T47D (cell line): ENCODE results near the gene FMO5.
"Not testable (repeated sequence)": the region's sequence is repeated elsewhere in the genome, so short reads cannot be mapped to it uniquely, and the experiment has no call there.

ENCODE experiments used
- DNase-seq, 2 experiments: peaks; one replicate each; pipeline versions ENCODE4 v3.0.0 to v3.0.0-alpha.2; 2011 to 2012; ENCODE audit warnings: low read depth in 1 of 2, low spot score in 1 of 2
- JUND ChIP-seq: IDR thresholded peaks from 2 replicates; pipeline ENCODE4 v1.6.1; 2012; ENCODE audit warnings: low read depth
- in situ Hi-C: cut with HindIII; loops from 2 replicates; pipeline ENCODE4 v1.10.0; 2016; ENCODE audit warnings: low sequenced_read_pairs, low pct_unique_long_range_greater_than_20kb

FMO5 gene

GRCh38 chr1:147246044-147246690, 21.0 kb upstream of the FMO5 start:
- no peak for TF ChIP-seq JUND
- in situ Hi-C loops, result no loop called here
- DNase-seq, result no peak

GRCh38 chr1:147245586-147246021, 20.5 kb upstream of the FMO5 start:
- no peak for DNase-seq
- no peak for TF ChIP-seq JUND
- in situ Hi-C loops, result no loop called here

- DNase-seq, result no peak
- TF ChIP-seq JUND, result no peak
- in situ Hi-C loops, result no loop called here
These were observed 20.0 kb upstream of the FMO5 start for GRCh38 chr1:147245129-147245528.

- no peak for DNase-seq
- TF ChIP-seq JUND, result no peak
- in situ Hi-C loops, result no loop called here
These were observed 18.7 kb upstream of the FMO5 start for GRCh38 chr1:147243841-147244240.

- no peak for TF ChIP-seq JUND
- in situ Hi-C loops, result no loop called here
- DNase-seq, result no peak
These were observed 18.1 kb upstream of the FMO5 start for GRCh38 chr1:147243228-147243685.

- in situ Hi-C loops, result no loop called here
- TF ChIP-seq JUND, result no peak
- peak; percentile 91 to 99 for DNase-seq
These were observed 17.5 kb upstream of the FMO5 start, which contains the start of gene CHD1L for GRCh38 chr1:147242449-147243227. Gene CHD1L, plus strand, starts transcription at chr1:147242684. Its CDS starts 20 bp downstream, at chr1:147242704.

GRCh38 chr1:147241934-147242448, 16.9 kb upstream of the FMO5 start:
- DNase-seq, result no peak
- in situ Hi-C loops, result no loop called here
- TF ChIP-seq JUND, result no peak

- in situ Hi-C loops, DNase-seq: not testable (repeated sequence)
These were observed 15.1 kb upstream of the FMO5 start for GRCh38 chr1:147240131-147240721.

GRCh38 chr1:147238925-147239820, 14.0 kb upstream of the FMO5 start:
- DNase-seq, result no peak
- in situ Hi-C loops, result no loop called here
- no peak for TF ChIP-seq JUND

GRCh38 chr1:147238053-147238902, 13.1 kb upstream of the FMO5 start:
- TF ChIP-seq JUND, result no peak
- DNase-seq, result peak in 1 of 2 experiments; percentile 58
- in situ Hi-C loops, result no loop called here
